Tibial nerve (tissue), 4 donors: ENCODE data around the gene SRPX2. TPM values are rescaled to one million over a fixed set of nuclear protein-coding genes. Genes with fewer than 3 reads are reported as not detected.
A peak's percentile ranks its signal among the peaks of the same experiment; 100 is the strongest.

Experiments used
- DNase-seq, 2 donors: peaks; one replicate each; pipeline ENCODE4 v3.0.0-alpha.2; 2019; ENCODE audit warnings: low spot score in 2 of 2
- H3K27ac ChIP-seq, 4 donors: fragments of 200-600 bp; sonication (generic) in 3 of 4; one replicate each; pipeline ENCODE4 v1.5.1; 2017 to 2019; ENCODE audit warnings: mild to moderate bottlenecking in 1 of 4
- H3K27me3 ChIP-seq, 2 donors: fragments of 200-600 bp; sonication (generic) in 1 of 2; one replicate each; pipeline versions ENCODE4 v1.5.1 to v1.6.0; 2017 to 2019
- H3K36me3 ChIP-seq, 3 donors: fragments of 200-600 bp; sonication (generic); one replicate each; pipeline ENCODE4 v1.5.1; 2018 to 2019
- H3K4me1 ChIP-seq, 4 donors: fragments of 200-600 bp; sonication (generic) in 3 of 4; one replicate each; pipeline ENCODE4 v1.5.1; 2017 to 2019
- H3K4me3 ChIP-seq, 4 donors: fragments of 200-600 bp; sonication (generic) in 3 of 4; one replicate each; pipeline ENCODE4 v1.5.1; 2017 to 2019; ENCODE audit warnings: mild to moderate bottlenecking in 1 of 4, moderate library complexity in 1 of 4
- H3K9me3 ChIP-seq, 4 donors: fragments of 200-600 bp; sonication (generic) in 3 of 4; one replicate each; pipeline ENCODE4 v1.5.1; 2017 to 2019
- CTCF ChIP-seq, 5 experiments: fragments of 200-600 bp in 3 of 5; fragments of 450-650 bp in 2 of 5; sonication (generic) in 3 of 5; IDR thresholded peaks; one replicate each; pipeline ENCODE4 v1.5.1; 2016 to 2019; ENCODE audit warnings: antibody characterized with exemption in 5 of 5, mild to moderate bottlenecking in 3 of 5, moderate library complexity in 2 of 5
- EP300 ChIP-seq, 2 donors: sonication (generic); formaldehyde crosslinking; IDR thresholded peaks; one replicate each; pipeline ENCODE4 v1.6.1; 2017; ENCODE audit warnings: antibody characterized with exemption in 2 of 2, mild to moderate bottlenecking in 1 of 2
- POLR2A ChIP-seq, 2 donors: fragments of 450-650 bp; IDR thresholded peaks; one replicate each; pipeline ENCODE4 v1.6.1; 2017; ENCODE audit warnings: antibody characterized with exemption in 2 of 2, mild to moderate bottlenecking in 2 of 2, moderate library complexity in 2 of 2
- WGBS, 2 donors: methylation state at CpG; one replicate each; pipeline ENCODE4 v1.1.5; 2018; 5-methylcytosine and 5-hydroxymethylcytosine counted together
- total RNA-seq, 4 donors: library from RNA; depleted of rRNA; stranded (reverse); fragments of >200 nt; gene quantifications; one replicate each; pipeline ENCODE4 v1.1.0, GENCODE V29; 2016

SRPX2 gene
- total RNA-seq, 4 donors from 2014 or later: 50.0 to 91.2 (median 56.7) TPM

- no peak for DNase-seq
- Histone ChIP-seq H3K27me3 (peaks cover 0 to 14% of the 10 kb centered on the region in 2 donors), H3K36me3 (no peaks in the 10 kb centered on the region), H3K27ac (no peak overlapping the region), H3K4me3 (no peak overlapping the region), H3K9me3 (no peaks in the 10 kb centered on the region), H3K4me1 (no peaks in the 10 kb centered on the region)
- WGBS, 2 donors: 61 to 67% methylated on average over 5 of the region's 5 CpGs
- no peak for TF ChIP-seq EP300 (IDR thresholded peaks at IDR 0.05)
Measured at GRCh38 chrX:100677611-100678181, 33.7 kb downstream of the SRPX2 start.

GRCh38 chrX:100680756-100681155 lies 36.8 kb downstream of the SRPX2 start:
- WGBS, 2 donors: 38 to 62% methylated on average over 2 of the region's 2 CpGs
- Histone ChIP-seq H3K9me3 (no peaks in the 10 kb centered on the region), H3K27ac (no peak overlapping the region), H3K36me3 (no peaks in the 10 kb centered on the region), H3K27me3 (peaks cover 0 to 18% of the 10 kb centered on the region in 2 donors), H3K4me1 (no peaks in the 10 kb centered on the region), H3K4me3 (no peak overlapping the region)
- DNase-seq: no peak
- TF ChIP-seq CTCF (IDR thresholded peaks at IDR 0.05) (no peak), EP300 (IDR thresholded peaks at IDR 0.05) (no peak), POLR2A (IDR thresholded peaks at IDR 0.05) (no peak)

GRCh38 chrX:100681599-100681998 lies 37.6 kb downstream of the SRPX2 start:
- DNase-seq: no peak
- Histone ChIP-seq H3K9me3 (no peaks in the 10 kb centered on the region), H3K4me3 (no peak overlapping the region), H3K36me3 (no peaks in the 10 kb centered on the region), H3K4me1 (no peaks in the 10 kb centered on the region), H3K27ac (no peak overlapping the region), H3K27me3 (peaks cover 0 to 13% of the 10 kb centered on the region in 2 donors)
- TF ChIP-seq CTCF (IDR thresholded peaks at IDR 0.05) (no peak), EP300 (IDR thresholded peaks at IDR 0.05) (no peak), POLR2A (IDR thresholded peaks at IDR 0.05) (no peak)
- 51 to 63% methylated on average over 3 of the region's 3 CpGs for WGBS, 2 donors

- 89 to 94% methylated on average over 8 of the region's 8 CpGs for WGBS, 2 donors
- no peaks in the 10 kb centered on the region for H3K4me1 ChIP-seq
- peaks cover 0 to 13% of the 10 kb centered on the region in 2 donors for H3K27me3 ChIP-seq
- H3K4me3 ChIP-seq: no peak overlapping the region
- TF ChIP-seq EP300 (IDR thresholded peaks at IDR 0.05) (no peak), CTCF (IDR thresholded peaks at IDR 0.05) (no peak), POLR2A (IDR thresholded peaks at IDR 0.05) (no peak)
- no peak overlapping the region for H3K27ac ChIP-seq
- H3K9me3 ChIP-seq: no peaks in the 10 kb centered on the region
- H3K36me3 ChIP-seq: peaks cover 0 to 12% (median 0%) of the 10 kb centered on the region in 3 donors
- DNase-seq: no peak
Measured at GRCh38 chrX:100682939-100683338, 38.9 kb downstream of the SRPX2 start.

GRCh38 chrX:100685284-100685996 lies 41.4 kb downstream of the SRPX2 start:
- peak overlapping the region in 2 of 4 donors; percentile 15 to 27 for H3K27ac ChIP-seq
- H3K9me3 ChIP-seq: no peaks in the 10 kb centered on the region
- TF ChIP-seq CTCF (IDR thresholded peaks at IDR 0.05): peak; percentile 51 to 96 (median 78)
- no peak for TF ChIP-seq POLR2A (IDR thresholded peaks at IDR 0.05)
- H3K36me3 ChIP-seq: peaks cover 0 to 17% (median 0%) of the 10 kb centered on the region in 3 donors
- WGBS, 2 donors: 22 to 28% methylated on average over 5 of the region's 5 CpGs
- H3K27me3 ChIP-seq: peaks cover 0 to 16% of the 10 kb centered on the region in 2 donors
- H3K4me3 ChIP-seq: no peak overlapping the region
- peak; percentile 65 to 86 for DNase-seq
- H3K4me1 ChIP-seq: no peaks in the 10 kb centered on the region
